ENCODE data around the gene CYP4A11. TPM values are rescaled to one million over a fixed set of nuclear protein-coding genes. Genes with fewer than 3 reads are reported as not detected.
"Not testable (repeated sequence)": the region's sequence is repeated elsewhere in the genome, so short reads cannot be mapped to it uniquely, and the experiment has no call there.

Gene CYP4A11
- total RNA-seq, 1 experiment from 2014 or later, result 0.16 TPM

DNA sequence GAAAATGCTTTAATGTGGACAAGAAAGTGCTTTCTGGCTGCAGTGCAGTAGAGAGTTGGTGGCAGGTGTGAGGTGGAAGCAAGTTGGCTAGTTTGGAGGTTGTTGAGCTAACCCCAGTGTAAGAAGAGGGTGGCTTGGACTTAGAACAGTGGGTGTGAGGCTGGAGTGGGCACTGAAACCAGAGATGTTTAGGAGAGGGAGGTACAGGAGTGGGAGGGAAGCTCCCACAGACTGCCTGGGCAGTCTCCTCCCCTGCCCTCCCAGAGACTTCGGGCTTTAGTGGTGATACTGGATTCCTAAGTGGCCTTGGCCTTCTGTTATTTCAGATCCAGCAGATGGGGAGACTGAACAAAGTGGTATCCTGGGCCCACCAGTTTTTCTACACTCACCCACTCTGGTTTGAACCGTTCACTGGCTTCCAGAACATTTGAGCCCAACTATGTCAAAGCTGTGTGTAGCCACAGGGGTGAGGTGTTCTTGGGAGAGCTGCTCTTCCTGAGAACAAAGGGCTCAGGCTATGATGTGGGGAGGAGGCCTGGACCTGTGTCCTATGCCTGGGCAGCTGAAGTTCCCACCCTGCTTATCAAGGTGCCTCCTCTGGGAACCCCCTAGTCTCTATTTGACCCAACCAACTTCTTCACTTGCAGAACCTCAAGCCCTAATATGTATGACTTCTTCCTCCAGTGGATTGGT, 19.9 kb upstream of the CYP4A11 start:
- Mint-ChIP-seq H3K27me3 (ENCODE audit: insufficient read depth, unreplicated experiment) (peaks cover 5% of the 10 kb centered on the region), H3K4me1 (ENCODE audit: low read depth, unreplicated experiment) (no peaks in the 10 kb centered on the region), H3K9me3 (ENCODE audit: unreplicated experiment) (no peaks in the 10 kb centered on the region), H3K4me3 (ENCODE audit: unreplicated experiment) (no peak overlapping the region), H3K36me3 (ENCODE audit: insufficient read depth, unreplicated experiment) (peaks cover 5% of the 10 kb centered on the region), H3K27ac (ENCODE audit: unreplicated experiment) (no peak overlapping the region)
- H3K36me3 ChIP-seq (ENCODE audit: control insufficient read depth, insufficient read depth, low read length), result no peaks in the 10 kb centered on the region
- intact Hi-C loops (cut with micrococcal nuclease; ENCODE audit: unreplicated experiment), result no loop called here
- POLR2A ChIA-PET, result no interaction called here
- H3K9me3 ChIP-seq, result peaks cover 3% of the 10 kb centered on the region; the same call in 1 of the 2 replicates
- CTCF ChIA-PET, result no interaction called here
- no peaks in the 10 kb centered on the region for H3K4me1 ChIP-seq
- no peak overlapping the region for H3K4me3 ChIP-seq (ENCODE audit: low read depth, low read length)
- no peaks in the 10 kb centered on the region for H3K27me3 ChIP-seq (replicated peaks; ENCODE audit: control insufficient read depth, insufficient read depth, low read length)
- no peak for DNase-seq
- no TSS peak for BruUV-seq (replicated peaks)
- TF ChIP-seq, protein P1, sequence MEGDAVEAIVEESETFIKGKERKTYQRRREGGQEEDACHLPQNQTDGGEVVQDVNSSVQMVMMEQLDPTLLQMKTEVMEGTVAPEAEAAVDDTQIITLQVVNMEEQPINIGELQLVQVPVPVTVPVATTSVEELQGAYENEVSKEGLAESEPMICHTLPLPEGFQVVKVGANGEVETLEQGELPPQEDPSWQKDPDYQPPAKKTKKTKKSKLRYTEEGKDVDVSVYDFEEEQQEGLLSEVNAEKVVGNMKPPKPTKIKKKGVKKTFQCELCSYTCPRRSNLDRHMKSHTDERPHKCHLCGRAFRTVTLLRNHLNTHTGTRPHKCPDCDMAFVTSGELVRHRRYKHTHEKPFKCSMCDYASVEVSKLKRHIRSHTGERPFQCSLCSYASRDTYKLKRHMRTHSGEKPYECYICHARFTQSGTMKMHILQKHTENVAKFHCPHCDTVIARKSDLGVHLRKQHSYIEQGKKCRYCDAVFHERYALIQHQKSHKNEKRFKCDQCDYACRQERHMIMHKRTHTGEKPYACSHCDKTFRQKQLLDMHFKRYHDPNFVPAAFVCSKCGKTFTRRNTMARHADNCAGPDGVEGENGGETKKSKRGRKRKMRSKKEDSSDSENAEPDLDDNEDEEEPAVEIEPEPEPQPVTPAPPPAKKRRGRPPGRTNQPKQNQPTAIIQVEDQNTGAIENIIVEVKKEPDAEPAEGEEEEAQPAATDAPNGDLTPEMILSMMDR (IDR thresholded peaks at IDR 0.05; ENCODE audit: insufficient read depth in 1 of 2, low read depth in 1 of 2, low read length in 1 of 2, severe bottlenecking in 1 of 2, unreplicated experiment in 1 of 2), result no peak

DNA sequence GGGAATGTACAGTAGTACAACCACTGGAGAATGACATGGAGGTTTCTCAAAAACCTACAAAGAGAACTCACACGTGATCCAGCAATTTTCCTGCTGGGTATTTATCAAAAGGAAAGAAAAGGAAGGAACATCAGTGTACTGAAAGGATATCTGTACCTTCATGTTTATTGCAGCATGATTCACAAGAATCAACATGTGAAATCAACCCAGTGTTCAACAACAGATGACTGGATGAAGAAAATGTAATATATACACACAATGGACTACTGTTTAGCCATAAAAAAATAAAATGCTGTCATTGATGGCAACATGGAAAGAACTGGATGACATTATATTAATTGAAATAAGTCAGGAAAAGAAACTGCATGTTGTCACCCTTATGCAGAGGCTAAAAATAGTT, 19.0 kb upstream of the CYP4A11 start:
- POLR2A ChIA-PET, result no interaction called here
- TF ChIP-seq, protein P1 (IDR thresholded peaks at IDR 0.05; ENCODE audit: insufficient read depth in 1 of 2, low read depth in 1 of 2, low read length in 1 of 2, severe bottlenecking in 1 of 2, unreplicated experiment in 1 of 2), result no peak
- BruUV-seq (replicated peaks), result no TSS peak
- H3K9me3 ChIP-seq, result peaks cover 3% of the 10 kb centered on the region; the same call in 1 of the 2 replicates
- no peak overlapping the region for H3K27ac Mint-ChIP-seq (ENCODE audit: unreplicated experiment)
- DNase-seq, result no peak
- no peaks in the 10 kb centered on the region for H3K9me3 Mint-ChIP-seq (ENCODE audit: unreplicated experiment)
- CTCF ChIA-PET, result no interaction called here
- intact Hi-C loops (cut with micrococcal nuclease; ENCODE audit: unreplicated experiment), result no loop called here
- no peak overlapping the region for H3K4me3 Mint-ChIP-seq (ENCODE audit: unreplicated experiment)
- peaks cover 5% of the 10 kb centered on the region for H3K36me3 Mint-ChIP-seq (ENCODE audit: insufficient read depth, unreplicated experiment)
- no peaks in the 10 kb centered on the region for H3K27me3 ChIP-seq (replicated peaks; ENCODE audit: control insufficient read depth, insufficient read depth, low read length)
- peaks cover 5% of the 10 kb centered on the region for H3K27me3 Mint-ChIP-seq (ENCODE audit: insufficient read depth, unreplicated experiment)
- no peak overlapping the region for H3K4me3 ChIP-seq (ENCODE audit: low read depth, low read length)
- H3K4me1 Mint-ChIP-seq (ENCODE audit: low read depth, unreplicated experiment), result no peaks in the 10 kb centered on the region
- no peaks in the 10 kb centered on the region for H3K36me3 ChIP-seq (ENCODE audit: control insufficient read depth, insufficient read depth, low read length)
- no peaks in the 10 kb centered on the region for H3K4me1 ChIP-seq

DNA sequence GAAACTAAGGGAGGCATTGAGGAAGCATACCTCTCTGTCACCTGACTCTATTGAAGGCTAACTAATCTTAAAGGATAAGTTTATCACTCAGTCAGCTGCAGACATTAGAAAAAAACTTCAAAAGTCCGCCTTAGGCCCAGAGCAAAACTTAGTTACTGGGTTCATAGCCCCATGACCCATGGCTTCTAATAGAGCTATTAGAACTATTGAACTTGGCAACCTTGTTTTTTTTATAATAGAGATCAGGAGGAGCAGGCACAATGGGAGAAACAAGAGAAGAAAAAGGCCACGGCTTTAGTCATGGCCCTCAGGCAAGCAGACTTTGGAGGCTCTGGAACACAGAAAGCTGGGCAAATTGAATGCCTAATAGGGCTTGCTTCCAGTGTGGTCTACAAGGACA, 13.8 kb upstream of the CYP4A11 start:
- H3K27me3 ChIP-seq (replicated peaks; ENCODE audit: control insufficient read depth, insufficient read depth, low read length); DNase-seq; H3K4me1 ChIP-seq; H3K4me3 Mint-ChIP-seq (ENCODE audit: unreplicated experiment); BruUV-seq (replicated peaks); CTCF ChIA-PET; H3K4me1 Mint-ChIP-seq (ENCODE audit: low read depth, unreplicated experiment); POLR2A ChIA-PET; H3K9me3 ChIP-seq; intact Hi-C loops (cut with micrococcal nuclease; ENCODE audit: unreplicated experiment); H3K27ac Mint-ChIP-seq (ENCODE audit: unreplicated experiment); H3K36me3 ChIP-seq (ENCODE audit: control insufficient read depth, insufficient read depth, low read length); H3K27me3 Mint-ChIP-seq (ENCODE audit: insufficient read depth, unreplicated experiment); H3K4me3 ChIP-seq (ENCODE audit: low read depth, low read length); H3K9me3 Mint-ChIP-seq (ENCODE audit: unreplicated experiment); H3K36me3 Mint-ChIP-seq (ENCODE audit: insufficient read depth, unreplicated experiment): not testable (repeated sequence)

DNA sequence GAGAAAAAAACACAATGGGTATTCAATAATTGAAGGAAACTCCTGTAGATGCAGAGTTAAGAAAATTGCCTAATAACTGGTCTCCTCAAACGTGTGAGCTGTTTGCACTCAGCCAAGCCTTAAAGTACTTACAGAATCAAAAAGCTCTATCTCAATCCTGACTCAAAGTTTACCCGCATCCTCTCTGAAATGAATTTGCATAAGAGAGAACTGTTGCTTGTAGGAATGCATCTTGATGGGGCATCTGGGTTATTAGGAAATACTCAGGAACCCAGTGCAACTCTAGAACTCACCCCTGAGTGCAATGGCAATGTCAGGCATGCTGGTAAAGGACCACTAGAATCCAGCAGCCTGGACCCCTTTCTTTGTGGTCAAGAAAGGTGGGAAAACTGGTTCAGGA, 12.6 kb upstream of the CYP4A11 start:
- H3K4me3 Mint-ChIP-seq (ENCODE audit: unreplicated experiment); H3K4me1 ChIP-seq; BruUV-seq (replicated peaks); H3K9me3 ChIP-seq; H3K27me3 Mint-ChIP-seq (ENCODE audit: insufficient read depth, unreplicated experiment); H3K4me3 ChIP-seq (ENCODE audit: low read depth, low read length); H3K4me1 Mint-ChIP-seq (ENCODE audit: low read depth, unreplicated experiment); intact Hi-C loops (cut with micrococcal nuclease; ENCODE audit: unreplicated experiment); POLR2A ChIA-PET; H3K36me3 ChIP-seq (ENCODE audit: control insufficient read depth, insufficient read depth, low read length); DNase-seq; H3K27me3 ChIP-seq (replicated peaks; ENCODE audit: control insufficient read depth, insufficient read depth, low read length); H3K9me3 Mint-ChIP-seq (ENCODE audit: unreplicated experiment); H3K36me3 Mint-ChIP-seq (ENCODE audit: insufficient read depth, unreplicated experiment); H3K27ac Mint-ChIP-seq (ENCODE audit: unreplicated experiment): not testable (repeated sequence)
- CTCF ChIA-PET, result interaction anchor here (0.6 kb wide), 1 partner anchor 113 kb away, joined by 3 read pairs; no protein-coding TSS in a partner anchor

DNA sequence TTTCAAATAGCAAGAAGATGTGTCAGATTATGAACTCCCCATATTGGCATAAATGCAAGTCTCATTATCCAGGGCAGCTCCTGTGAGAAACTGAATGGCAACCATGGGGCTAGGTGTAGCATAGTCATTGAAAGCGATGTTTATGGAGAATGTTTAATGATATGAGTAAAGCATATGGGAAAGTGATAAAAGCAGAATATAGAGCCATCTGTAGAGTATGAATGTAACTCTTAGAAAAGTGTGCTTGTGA, 8.1 kb upstream of the CYP4A11 start:
- H3K27ac Mint-ChIP-seq (ENCODE audit: unreplicated experiment); CTCF ChIA-PET; POLR2A ChIA-PET; BruUV-seq (replicated peaks); H3K36me3 Mint-ChIP-seq (ENCODE audit: insufficient read depth, unreplicated experiment); intact Hi-C loops (cut with micrococcal nuclease; ENCODE audit: unreplicated experiment); H3K27me3 ChIP-seq (replicated peaks; ENCODE audit: control insufficient read depth, insufficient read depth, low read length); DNase-seq; H3K4me3 ChIP-seq (ENCODE audit: low read depth, low read length); H3K9me3 Mint-ChIP-seq (ENCODE audit: unreplicated experiment); H3K36me3 ChIP-seq (ENCODE audit: control insufficient read depth, insufficient read depth, low read length); H3K4me3 Mint-ChIP-seq (ENCODE audit: unreplicated experiment); H3K9me3 ChIP-seq; H3K27me3 Mint-ChIP-seq (ENCODE audit: insufficient read depth, unreplicated experiment); H3K4me1 Mint-ChIP-seq (ENCODE audit: low read depth, unreplicated experiment); H3K4me1 ChIP-seq: not testable (repeated sequence)

Data from Caco-2 (cell line).